ENCODE measurements around the gene YEATS2. TPM values are rescaled to one million over a fixed set of nuclear protein-coding genes. Genes with fewer than 3 reads are reported as not detected.

The YEATS2 gene
- polyA plus RNA-seq, 1 donor (not counting 4 experiments of a cell fraction or from before 2014, with no cell fraction given): 21.7 TPM

DNA sequence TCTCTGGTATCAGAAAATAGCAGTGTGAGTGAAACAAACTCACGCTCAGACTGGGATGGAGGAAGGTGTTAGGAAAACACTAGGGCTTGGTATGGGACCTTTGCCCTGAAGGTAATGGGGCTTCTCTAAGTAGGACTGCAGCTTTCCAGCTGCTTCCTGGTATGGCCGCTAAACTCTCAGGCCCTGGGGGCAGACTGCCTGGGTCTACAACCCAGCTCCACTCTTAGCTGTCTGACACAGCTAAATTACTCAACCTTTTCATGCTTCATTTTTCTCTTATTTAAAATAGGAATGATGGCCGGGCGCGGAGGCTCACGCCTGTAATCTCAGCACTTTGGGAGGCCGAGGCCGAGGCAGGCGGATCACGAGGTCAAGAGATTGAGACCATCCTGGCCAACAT lies 5.2 kb upstream of the YEATS2 start:
- FAIRE-seq (no peak), DNase-seq (ENCODE audit: low read depth, low spot score) (no peak)
- no peaks in the 10 kb centered on the region for H3K9me1 ChIP-seq (ENCODE audit: control insufficient read depth, extremely low read depth, insufficient read depth, low read length)
- H3K36me3 ChIP-seq (ENCODE audit: control insufficient read depth in 2 of 2, extremely low read depth in 1 of 2, insufficient read depth in 2 of 2, low read length in 2 of 2): no peaks in the 10 kb centered on the region
- dilution Hi-C loops (cut with MboI; ENCODE audit: extremely low pct_ligation_motif_present, low sequenced_read_pairs): no loop called here
- H3K27ac ChIP-seq (ENCODE audit: control insufficient read depth, insufficient read depth, low read length): no peak overlapping the region
- no peaks in the 10 kb centered on the region for H3K9me3 ChIP-seq (ENCODE audit: control insufficient read depth, low read depth, low read length)
- no peak overlapping the region for H3K4me2 ChIP-seq (ENCODE audit: control insufficient read depth, extremely low read depth, insufficient read depth, low read depth, low read length)
- no peaks in the 10 kb centered on the region for H3K79me2 ChIP-seq (ENCODE audit: control insufficient read depth, insufficient read depth, low read length)
- no peak overlapping the region for H3K9ac ChIP-seq (ENCODE audit: control insufficient read depth, extremely low read depth, insufficient read depth, low read length)
- TF ChIP-seq EZH2 (IDR thresholded peaks at IDR 0.05; ENCODE audit: low read length): no peak
- TF ChIP-seq, protein P1, sequence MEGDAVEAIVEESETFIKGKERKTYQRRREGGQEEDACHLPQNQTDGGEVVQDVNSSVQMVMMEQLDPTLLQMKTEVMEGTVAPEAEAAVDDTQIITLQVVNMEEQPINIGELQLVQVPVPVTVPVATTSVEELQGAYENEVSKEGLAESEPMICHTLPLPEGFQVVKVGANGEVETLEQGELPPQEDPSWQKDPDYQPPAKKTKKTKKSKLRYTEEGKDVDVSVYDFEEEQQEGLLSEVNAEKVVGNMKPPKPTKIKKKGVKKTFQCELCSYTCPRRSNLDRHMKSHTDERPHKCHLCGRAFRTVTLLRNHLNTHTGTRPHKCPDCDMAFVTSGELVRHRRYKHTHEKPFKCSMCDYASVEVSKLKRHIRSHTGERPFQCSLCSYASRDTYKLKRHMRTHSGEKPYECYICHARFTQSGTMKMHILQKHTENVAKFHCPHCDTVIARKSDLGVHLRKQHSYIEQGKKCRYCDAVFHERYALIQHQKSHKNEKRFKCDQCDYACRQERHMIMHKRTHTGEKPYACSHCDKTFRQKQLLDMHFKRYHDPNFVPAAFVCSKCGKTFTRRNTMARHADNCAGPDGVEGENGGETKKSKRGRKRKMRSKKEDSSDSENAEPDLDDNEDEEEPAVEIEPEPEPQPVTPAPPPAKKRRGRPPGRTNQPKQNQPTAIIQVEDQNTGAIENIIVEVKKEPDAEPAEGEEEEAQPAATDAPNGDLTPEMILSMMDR (optimal IDR thresholded peaks at IDR 0.05 in 1 of 3, IDR thresholded peaks at IDR 0.05 in 1 of 3, conservative IDR thresholded peaks at IDR 0.05 in 1 of 3; ENCODE audit: extremely low read depth in 1 of 3, insufficient read depth in 2 of 3, low read length in 3 of 3): no peak
- no peaks in the 10 kb centered on the region for H3K27me3 ChIP-seq (ENCODE audit: control insufficient read depth, extremely low read depth, insufficient read depth, low read length)
- no peak overlapping the region for H3K4me3 ChIP-seq (ENCODE audit: control insufficient read depth in 2 of 3, extremely low read depth in 1 of 3, insufficient read depth in 2 of 3, low read depth in 1 of 3, low read length in 3 of 3)
- H3K4me1 ChIP-seq (ENCODE audit: control insufficient read depth, extremely low read depth, insufficient read depth, low read length): peaks cover 4% of the 10 kb centered on the region
- no peak overlapping the region for H2AFZ ChIP-seq (ENCODE audit: control insufficient read depth, low read length)
- H4K20me1 ChIP-seq (ENCODE audit: control insufficient read depth, extremely low read depth, insufficient read depth, low read length): no peaks in the 10 kb centered on the region

- DNase-seq (ENCODE audit: low read depth, low spot score): no peak
- no peak overlapping the region for H2AFZ ChIP-seq (ENCODE audit: control insufficient read depth, low read length)
Measured at GRCh38 chr3:183695569-183696364, 1.8 kb upstream of the YEATS2 start.

More at GRCh38 chr3:183695569-183696364, 1.8 kb upstream of the YEATS2 start:
- no peaks in the 10 kb centered on the region for H3K27me3 ChIP-seq (ENCODE audit: control insufficient read depth, extremely low read depth, insufficient read depth, low read length)
- TF ChIP-seq, protein P1 (optimal IDR thresholded peaks at IDR 0.05 in 1 of 3, IDR thresholded peaks at IDR 0.05 in 1 of 3, conservative IDR thresholded peaks at IDR 0.05 in 1 of 3; ENCODE audit: extremely low read depth in 1 of 3, insufficient read depth in 2 of 3, low read length in 3 of 3): no peak
- TF ChIP-seq EZH2 (IDR thresholded peaks at IDR 0.05; ENCODE audit: low read length): no peak
- no peak overlapping the region for H3K4me3 ChIP-seq (ENCODE audit: control insufficient read depth in 2 of 3, extremely low read depth in 1 of 3, insufficient read depth in 2 of 3, low read depth in 1 of 3, low read length in 3 of 3)
- H3K9ac ChIP-seq (ENCODE audit: control insufficient read depth, extremely low read depth, insufficient read depth, low read length): no peak overlapping the region
- H3K36me3 ChIP-seq (ENCODE audit: control insufficient read depth in 2 of 2, extremely low read depth in 1 of 2, insufficient read depth in 2 of 2, low read length in 2 of 2): no peaks in the 10 kb centered on the region
- dilution Hi-C loops (cut with MboI; ENCODE audit: extremely low pct_ligation_motif_present, low sequenced_read_pairs): no loop called here
- H3K79me2 ChIP-seq (ENCODE audit: control insufficient read depth, insufficient read depth, low read length): peaks cover 30% of the 10 kb centered on the region
- H3K9me3 ChIP-seq (ENCODE audit: control insufficient read depth, low read depth, low read length): no peaks in the 10 kb centered on the region
- FAIRE-seq: no peak
- H3K27ac ChIP-seq (ENCODE audit: control insufficient read depth, insufficient read depth, low read length): no peak overlapping the region
- no peaks in the 10 kb centered on the region for H3K9me1 ChIP-seq (ENCODE audit: control insufficient read depth, extremely low read depth, insufficient read depth, low read length)
- no peak overlapping the region for H3K4me2 ChIP-seq (ENCODE audit: control insufficient read depth, extremely low read depth, insufficient read depth, low read depth, low read length)
- peaks cover 11% of the 10 kb centered on the region for H3K4me1 ChIP-seq (ENCODE audit: control insufficient read depth, extremely low read depth, insufficient read depth, low read length)
- H4K20me1 ChIP-seq (ENCODE audit: control insufficient read depth, extremely low read depth, insufficient read depth, low read length): no peaks in the 10 kb centered on the region
